ENCODE results near the gene KCNT2. TPM values are rescaled to one million over a fixed set of nuclear protein-coding genes. Genes with fewer than 3 reads are reported as not detected.

The KCNT2 gene
- total and polyA plus RNA-seq, 2 of the 8 experiments (the other 6 are each of a cell fraction or from before 2014, with no cell fraction given): 2.3 to 10.2 TPM

DNA sequence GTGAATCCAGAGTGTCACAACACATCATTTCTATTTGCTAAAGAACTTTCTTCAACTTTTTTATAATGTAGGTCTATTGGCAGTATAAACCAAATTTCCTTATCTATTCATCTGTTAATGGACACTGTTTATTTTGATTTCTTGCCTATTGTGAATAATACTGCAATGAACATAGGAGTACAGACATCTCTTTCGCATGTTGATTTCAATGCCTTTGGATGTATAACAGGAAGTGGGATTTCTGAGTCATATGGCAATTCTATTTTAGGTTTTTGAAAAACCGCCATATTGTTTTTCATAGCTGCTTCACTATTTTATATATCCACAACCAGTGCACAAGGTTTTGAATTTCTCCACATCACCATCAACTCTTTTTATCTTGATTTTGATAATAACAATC is 198.7 kb downstream of the KCNT2 start:
- Histone ChIP-seq H2AFZ (ENCODE audit: low read length) (no peak overlapping the region), H3K79me1 (ENCODE audit: low read depth, low read length) (no peaks in the 10 kb centered on the region), H3K4ac (replicated peaks; ENCODE audit: insufficient read length, low read depth, low read length) (no peak overlapping the region), H3K79me2 (ENCODE audit: control insufficient read depth in 1 of 2, insufficient read depth in 2 of 2, low read length in 2 of 2) (no peaks in the 10 kb centered on the region), H3K23me2 (ENCODE audit: low read depth, low read length) (no peaks in the 10 kb centered on the region; the same call in 1 of the 2 replicates), H4K91ac (replicated peaks; ENCODE audit: insufficient read length, low read length) (no peak overlapping the region), H3K36me3 (ENCODE audit: control insufficient read depth in 2 of 4, insufficient read depth in 4 of 4, low read length in 3 of 4) (peaks cover 0 to 2% (median 0%) of the 10 kb centered on the region in 4 experiments; a peak in 1 of 8 replicates), H3K27ac (ENCODE audit: low read depth, low read length) (no peak overlapping the region), H3K27me3 (replicated peaks in 1 of 4; ENCODE audit: control insufficient read depth in 3 of 4, extremely low read depth in 1 of 4, insufficient read depth in 3 of 4, low read length in 3 of 4) (no peaks in the 10 kb centered on the region), H3K23ac (ENCODE audit: insufficient read length) (no peak overlapping the region), H4K5ac (ENCODE audit: insufficient read length, low read depth, low read length) (no peak overlapping the region), H2BK15ac (ENCODE audit: low read length) (no peak overlapping the region), H3K4me1 (replicated peaks in 1 of 4; ENCODE audit: control insufficient read depth in 3 of 4, insufficient read depth in 4 of 4, low read length in 3 of 4) (no peaks in the 10 kb centered on the region), H2BK120ac (replicated peaks; ENCODE audit: low read depth, low read length) (no peak overlapping the region), H2BK20ac (ENCODE audit: low read length) (no peak overlapping the region), H3K56ac (replicated peaks; ENCODE audit: insufficient read length, low read depth, low read length) (no peak overlapping the region), H3K9me3 (ENCODE audit: insufficient read depth in 2 of 2, low read depth in 1 of 2, low read length in 1 of 2) (no peaks in the 10 kb centered on the region), H4K8ac (ENCODE audit: extremely low read depth, insufficient read depth, low read length) (no peak overlapping the region), H4K20me1 (replicated peaks in 1 of 2; ENCODE audit: control insufficient read depth in 1 of 2, insufficient read depth in 2 of 2, low read length in 2 of 2) (no peaks in the 10 kb centered on the region), H3K18ac (ENCODE audit: extremely low read depth, low read length) (no peak overlapping the region), H2BK5ac (ENCODE audit: low read depth, low read length) (no peak overlapping the region), H3K4me2 (ENCODE audit: insufficient read depth in 1 of 2, low read depth in 2 of 2, low read length in 2 of 2) (no peak overlapping the region), H3K14ac (ENCODE audit: insufficient read length) (no peak overlapping the region), H2BK12ac (ENCODE audit: low read depth, low read length) (no peak overlapping the region), H3K4me3 (ENCODE audit: extremely low read depth in 1 of 4, insufficient read depth in 2 of 4, low read depth in 3 of 4, low read length in 4 of 4) (no peak overlapping the region), H3K9ac (replicated peaks in 1 of 4; ENCODE audit: extremely low read depth in 1 of 4, low read depth in 3 of 4, low read length in 3 of 4) (no peak overlapping the region), H2AK5ac (ENCODE audit: low read depth, low read length) (no peak overlapping the region)
- FAIRE-seq: no peak
- no peak for DNase-seq (ENCODE audit: low read depth in 1 of 2, low spot score in 2 of 2)
- POLR2A ChIA-PET (ENCODE audit: partially characterized antibody): no interaction called here
- WGBS, 2 experiments (ENCODE audit: extremely low coverage in 1 of 2, insufficient coverage in 1 of 2, insufficient read length in 1 of 2, insufficient replicate concordance in 2 of 2, low coverage in 1 of 2, low lambda C conversion rate in 2 of 2, missing lambda C conversion rate in 1 of 2): 94% methylated on average over 2 of the region's 2 CpGs; no CpG with 5 or more reads in 1 of the 2 experiments
- no peak for TF ChIP-seq CBX8 (IDR thresholded peaks at IDR 0.05; ENCODE audit: borderline replicate concordance, low read depth, low read length)
- no peak for TF ChIP-seq TBP (IDR thresholded peaks at IDR 0.05; ENCODE audit: low read depth, low read length)
- CTCF ChIA-PET (ENCODE audit: partially characterized antibody): no interaction called here

Measured in H1 (cell line).